Fibroblast of the aortic adventitia (primary cell): ENCODE data around the gene GALP. TPM values are rescaled to one million over a fixed set of nuclear protein-coding genes. Genes with fewer than 3 reads are reported as not detected.

ENCODE experiments used
- DNase-seq: peaks from one replicate; pipeline ENCODE4 v3.0.0-alpha.2; 2010; ENCODE audit warnings: low read depth
- H3K4me3 ChIP-seq: 2 replicates; pipeline ENCODE4 v1.5.1; 2011; ENCODE audit warnings: low read depth, mild to moderate bottlenecking, control low read depth, low read length, moderate library complexity
- total RNA-seq: library from RNA; depleted of rRNA; stranded (reverse); fragments of >200 nt; gene quantifications from 2 replicates; pipeline ENCODE4 v1.2.3, GENCODE V29; 2012; ENCODE audit warnings: low replicate concordance
- TF ChIP-seq, protein P1 (sequence below): IDR thresholded peaks from 2 replicates; pipeline ENCODE4 v1.5.1; 2011; ENCODE audit warnings: mild to moderate bottlenecking, low read length, control low read depth, inconsistent platforms; ENCODE audit not compliant: insufficient read depth

GALP gene
- total RNA-seq, 1 donor, result not detected

DNA sequence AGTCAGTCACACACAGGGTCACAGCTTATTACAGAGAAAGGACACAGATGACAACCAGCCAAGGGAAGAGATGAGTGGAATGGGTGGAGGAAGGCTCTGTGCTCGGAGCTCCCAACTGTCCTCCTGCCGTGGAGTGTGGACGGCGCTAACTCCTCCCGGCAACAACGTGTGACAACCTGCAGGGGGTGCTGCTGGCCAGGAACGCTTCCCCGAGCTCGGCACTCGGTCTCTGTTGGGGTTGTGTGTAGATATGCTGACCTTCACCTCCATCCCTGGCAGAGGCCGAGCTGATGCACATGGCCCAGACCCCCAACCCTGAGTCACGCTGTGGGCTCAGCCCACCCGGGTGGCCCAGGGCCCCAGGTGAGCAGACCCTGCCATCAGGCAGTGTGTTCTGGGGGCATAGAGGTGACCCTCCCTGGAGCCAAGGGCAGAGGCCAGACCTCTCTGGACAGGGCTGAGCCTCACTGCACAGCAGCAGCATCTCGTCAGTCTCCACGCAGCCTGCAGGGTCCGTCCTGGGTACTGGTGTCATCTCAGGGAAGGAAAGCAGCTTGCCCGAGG lies 20.6 kb upstream of the GALP start:
- H3K4me3 ChIP-seq, result no peak overlapping the region
- DNase-seq, result no peak
- TF ChIP-seq, protein P1, sequence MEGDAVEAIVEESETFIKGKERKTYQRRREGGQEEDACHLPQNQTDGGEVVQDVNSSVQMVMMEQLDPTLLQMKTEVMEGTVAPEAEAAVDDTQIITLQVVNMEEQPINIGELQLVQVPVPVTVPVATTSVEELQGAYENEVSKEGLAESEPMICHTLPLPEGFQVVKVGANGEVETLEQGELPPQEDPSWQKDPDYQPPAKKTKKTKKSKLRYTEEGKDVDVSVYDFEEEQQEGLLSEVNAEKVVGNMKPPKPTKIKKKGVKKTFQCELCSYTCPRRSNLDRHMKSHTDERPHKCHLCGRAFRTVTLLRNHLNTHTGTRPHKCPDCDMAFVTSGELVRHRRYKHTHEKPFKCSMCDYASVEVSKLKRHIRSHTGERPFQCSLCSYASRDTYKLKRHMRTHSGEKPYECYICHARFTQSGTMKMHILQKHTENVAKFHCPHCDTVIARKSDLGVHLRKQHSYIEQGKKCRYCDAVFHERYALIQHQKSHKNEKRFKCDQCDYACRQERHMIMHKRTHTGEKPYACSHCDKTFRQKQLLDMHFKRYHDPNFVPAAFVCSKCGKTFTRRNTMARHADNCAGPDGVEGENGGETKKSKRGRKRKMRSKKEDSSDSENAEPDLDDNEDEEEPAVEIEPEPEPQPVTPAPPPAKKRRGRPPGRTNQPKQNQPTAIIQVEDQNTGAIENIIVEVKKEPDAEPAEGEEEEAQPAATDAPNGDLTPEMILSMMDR, result peak; percentile 28

DNA sequence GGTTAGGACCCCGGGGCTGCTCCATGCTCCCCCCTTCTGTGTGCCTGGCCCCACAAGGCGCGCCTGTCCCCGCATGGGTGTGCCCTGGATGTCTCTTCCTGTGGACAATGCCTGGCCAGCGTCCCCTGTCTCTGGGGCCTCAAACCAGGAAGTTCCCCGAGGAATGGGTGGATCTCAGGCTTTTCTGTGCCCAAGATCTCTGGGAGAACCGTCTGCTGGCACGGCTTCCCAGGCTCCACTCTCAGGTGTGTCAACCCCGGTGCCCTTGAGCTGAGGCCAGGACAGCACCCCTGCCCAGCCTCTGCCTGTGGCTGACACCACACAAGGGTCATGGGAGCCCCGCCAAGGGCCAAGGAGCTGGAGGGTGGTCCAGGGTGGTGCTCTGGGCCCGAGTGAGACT lies 19.0 kb upstream of the GALP start:
- TF ChIP-seq, protein P1, result no peak

DNA sequence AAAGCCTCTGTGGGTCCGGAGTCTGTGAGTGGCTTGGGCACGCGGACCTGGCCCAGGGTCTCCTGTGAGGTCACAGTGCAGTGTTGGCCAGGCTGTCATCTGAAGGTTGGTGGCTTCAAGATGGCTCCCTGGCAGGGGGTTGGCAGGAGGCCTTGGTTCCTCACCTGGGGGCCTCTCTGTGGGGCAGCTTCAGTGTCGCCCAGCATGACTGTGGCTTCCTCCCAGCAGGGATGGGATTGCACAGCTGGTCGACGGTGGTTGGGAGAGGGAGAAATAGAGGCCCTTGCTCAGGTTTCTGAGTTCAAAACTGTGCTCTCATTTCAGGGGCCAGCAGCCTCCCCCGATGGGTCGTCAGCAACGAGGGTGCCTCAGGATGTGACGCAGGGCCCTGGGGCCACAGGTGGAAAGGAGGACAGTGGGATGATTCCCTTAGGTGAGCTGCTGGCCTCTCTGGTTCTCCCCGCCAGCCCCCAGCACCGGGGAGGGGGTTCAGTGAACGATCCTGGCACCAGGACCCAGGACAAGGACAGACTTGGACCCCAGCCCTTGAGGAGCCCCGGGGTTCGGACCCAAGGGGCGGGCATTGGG lies 17.5 kb upstream of the GALP start:
- H3K4me3 ChIP-seq, result no peak overlapping the region
- DNase-seq, result no peak
- TF ChIP-seq, protein P1, result no peak

More for the DNA sequence above, 19.0 kb upstream of the GALP start:
- no peak for DNase-seq
- no peak overlapping the region for H3K4me3 ChIP-seq

DNA sequence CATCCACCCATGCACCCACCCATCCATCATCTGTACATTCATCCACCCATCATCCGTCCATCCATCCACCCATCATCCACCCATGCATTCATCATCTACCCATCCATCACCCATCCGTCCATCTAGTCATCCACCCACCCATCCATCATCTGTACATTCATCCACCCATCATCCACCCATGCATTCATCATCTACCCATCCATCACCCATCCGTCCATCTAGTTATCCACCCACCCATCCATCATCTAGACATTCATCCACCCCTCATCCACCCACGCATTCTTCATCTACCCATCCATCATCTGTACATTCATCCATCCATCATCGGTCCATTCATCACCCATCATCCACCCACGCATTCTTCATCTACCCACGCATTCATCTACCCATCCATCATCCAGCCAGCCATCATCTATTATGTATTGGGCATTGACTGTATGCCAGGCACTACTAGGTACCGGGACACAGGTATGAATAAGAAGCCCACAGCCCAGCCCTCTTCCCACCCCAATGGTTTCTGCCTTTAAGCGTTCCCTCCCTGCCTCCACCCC lies 16.7 kb upstream of the GALP start:
- DNase-seq, result no peak
- no peak overlapping the region for H3K4me3 ChIP-seq
- TF ChIP-seq, protein P1, result no peak

DNA sequence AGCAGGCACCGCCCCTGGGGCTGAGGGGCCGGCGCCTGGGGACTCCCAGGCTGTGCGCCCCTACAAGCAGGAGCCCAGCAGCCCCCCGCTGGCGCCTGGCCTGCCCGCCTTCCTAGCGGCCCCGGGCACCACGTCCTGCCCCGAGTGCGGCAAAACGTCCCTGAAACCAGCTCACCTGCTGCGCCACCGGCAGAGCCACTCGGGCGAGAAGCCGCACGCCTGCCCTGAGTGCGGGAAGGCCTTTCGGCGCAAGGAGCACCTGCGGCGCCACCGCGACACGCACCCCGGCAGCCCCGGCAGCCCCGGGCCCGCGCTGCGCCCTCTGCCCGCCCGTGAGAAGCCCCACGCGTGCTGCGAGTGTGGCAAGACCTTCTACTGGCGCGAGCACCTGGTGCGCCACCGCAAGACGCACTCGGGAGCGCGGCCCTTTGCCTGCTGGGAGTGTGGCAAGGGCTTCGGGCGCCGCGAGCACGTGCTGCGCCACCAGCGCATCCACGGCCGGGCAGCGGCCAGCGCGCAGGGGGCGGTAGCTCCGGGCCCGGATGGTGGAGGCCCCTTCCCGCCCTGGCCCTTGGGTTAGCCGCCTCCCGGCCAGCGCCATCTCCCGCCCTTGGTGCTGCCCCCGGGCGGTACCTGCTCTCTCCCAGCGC lies 16.1 kb upstream of the GALP start:
- DNase-seq, result no peak
- no peak overlapping the region for H3K4me3 ChIP-seq
- TF ChIP-seq, protein P1, result no peak

DNA sequence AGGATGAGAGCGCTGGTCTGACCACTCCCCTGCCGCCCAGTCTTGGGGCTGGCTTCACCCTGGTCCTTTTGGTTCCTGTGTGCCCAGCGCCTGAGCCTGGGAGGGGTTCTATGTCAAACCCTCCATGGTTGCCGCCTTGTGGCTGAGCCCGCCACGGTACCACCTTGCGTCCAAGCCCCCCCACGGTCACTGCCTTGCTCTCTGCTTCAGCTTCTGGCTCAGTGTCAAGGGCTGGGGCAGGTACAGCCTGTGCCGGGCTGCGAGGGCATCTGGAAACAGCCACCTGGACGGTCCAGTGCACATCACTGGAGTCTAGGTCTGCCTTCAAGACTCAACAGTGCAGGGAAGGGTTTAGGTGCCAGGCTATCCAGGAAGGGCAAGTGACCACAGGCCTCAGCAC lies 14.3 kb upstream of the GALP start:
- H3K4me3 ChIP-seq, result no peak overlapping the region
- no peak for DNase-seq
- TF ChIP-seq, protein P1, result no peak
